Testis (tissue), 2 donors: ENCODE measurements around the gene GREB1.

Source experiments
- POLR2A ChIP-seq: fragments of 450-650 bp; IDR thresholded peaks from one replicate; pipeline ENCODE4 v1.6.1; 2017; ENCODE audit warnings: antibody characterized with exemption, mild to moderate bottlenecking, moderate library complexity
- TF ChIP-seq, protein P1 (sequence below), 3 experiments: fragments of 450-650 bp in 2 of 3; fragments of 200-600 bp in 1 of 3; sonication (generic) in 1 of 3; IDR thresholded peaks; one replicate each; pipeline ENCODE4 v1.5.1; 2016 to 2019; ENCODE audit warnings: antibody characterized with exemption in 3 of 3, mild to moderate bottlenecking in 2 of 3, moderate library complexity in 1 of 3

DNA sequence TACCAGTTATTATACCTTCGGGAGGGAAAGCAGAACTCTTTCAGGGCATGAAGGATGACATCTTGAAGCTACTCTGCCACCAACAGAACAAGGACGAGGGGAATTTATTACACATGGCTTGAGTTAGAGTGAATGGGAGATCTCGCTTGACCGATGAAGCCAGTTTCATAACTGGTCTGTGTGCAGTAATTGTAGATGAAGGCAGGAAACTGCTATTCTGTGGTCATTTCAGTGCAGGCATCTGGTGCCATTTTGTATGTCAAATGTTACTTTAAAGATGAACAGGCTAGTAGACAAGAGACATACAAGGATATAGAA is 20.5 kb downstream of the GREB1 start:
- TF ChIP-seq, protein P1, sequence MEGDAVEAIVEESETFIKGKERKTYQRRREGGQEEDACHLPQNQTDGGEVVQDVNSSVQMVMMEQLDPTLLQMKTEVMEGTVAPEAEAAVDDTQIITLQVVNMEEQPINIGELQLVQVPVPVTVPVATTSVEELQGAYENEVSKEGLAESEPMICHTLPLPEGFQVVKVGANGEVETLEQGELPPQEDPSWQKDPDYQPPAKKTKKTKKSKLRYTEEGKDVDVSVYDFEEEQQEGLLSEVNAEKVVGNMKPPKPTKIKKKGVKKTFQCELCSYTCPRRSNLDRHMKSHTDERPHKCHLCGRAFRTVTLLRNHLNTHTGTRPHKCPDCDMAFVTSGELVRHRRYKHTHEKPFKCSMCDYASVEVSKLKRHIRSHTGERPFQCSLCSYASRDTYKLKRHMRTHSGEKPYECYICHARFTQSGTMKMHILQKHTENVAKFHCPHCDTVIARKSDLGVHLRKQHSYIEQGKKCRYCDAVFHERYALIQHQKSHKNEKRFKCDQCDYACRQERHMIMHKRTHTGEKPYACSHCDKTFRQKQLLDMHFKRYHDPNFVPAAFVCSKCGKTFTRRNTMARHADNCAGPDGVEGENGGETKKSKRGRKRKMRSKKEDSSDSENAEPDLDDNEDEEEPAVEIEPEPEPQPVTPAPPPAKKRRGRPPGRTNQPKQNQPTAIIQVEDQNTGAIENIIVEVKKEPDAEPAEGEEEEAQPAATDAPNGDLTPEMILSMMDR (IDR thresholded peaks at IDR 0.05) = no peak
- TF ChIP-seq POLR2A = no peak
